IPS-11a (cell line): ENCODE results near the gene CDC45.
"Not testable (repeated sequence)": the region's sequence is repeated elsewhere in the genome, so short reads cannot be mapped to it uniquely, and the experiment has no call there.

Experiments
- H3K4me3 ChIP-seq: one replicate; pipeline ENCODE4 v1.5.1; 2013; ENCODE audit warnings: low read depth, low read length, control low read depth

The CDC45 gene, protein sequence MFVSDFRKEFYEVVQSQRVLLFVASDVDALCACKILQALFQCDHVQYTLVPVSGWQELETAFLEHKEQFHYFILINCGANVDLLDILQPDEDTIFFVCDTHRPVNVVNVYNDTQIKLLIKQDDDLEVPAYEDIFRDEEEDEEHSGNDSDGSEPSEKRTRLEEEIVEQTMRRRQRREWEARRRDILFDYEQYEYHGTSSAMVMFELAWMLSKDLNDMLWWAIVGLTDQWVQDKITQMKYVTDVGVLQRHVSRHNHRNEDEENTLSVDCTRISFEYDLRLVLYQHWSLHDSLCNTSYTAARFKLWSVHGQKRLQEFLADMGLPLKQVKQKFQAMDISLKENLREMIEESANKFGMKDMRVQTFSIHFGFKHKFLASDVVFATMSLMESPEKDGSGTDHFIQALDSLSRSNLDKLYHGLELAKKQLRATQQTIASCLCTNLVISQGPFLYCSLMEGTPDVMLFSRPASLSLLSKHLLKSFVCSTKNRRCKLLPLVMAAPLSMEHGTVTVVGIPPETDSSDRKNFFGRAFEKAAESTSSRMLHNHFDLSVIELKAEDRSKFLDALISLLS

DNA sequence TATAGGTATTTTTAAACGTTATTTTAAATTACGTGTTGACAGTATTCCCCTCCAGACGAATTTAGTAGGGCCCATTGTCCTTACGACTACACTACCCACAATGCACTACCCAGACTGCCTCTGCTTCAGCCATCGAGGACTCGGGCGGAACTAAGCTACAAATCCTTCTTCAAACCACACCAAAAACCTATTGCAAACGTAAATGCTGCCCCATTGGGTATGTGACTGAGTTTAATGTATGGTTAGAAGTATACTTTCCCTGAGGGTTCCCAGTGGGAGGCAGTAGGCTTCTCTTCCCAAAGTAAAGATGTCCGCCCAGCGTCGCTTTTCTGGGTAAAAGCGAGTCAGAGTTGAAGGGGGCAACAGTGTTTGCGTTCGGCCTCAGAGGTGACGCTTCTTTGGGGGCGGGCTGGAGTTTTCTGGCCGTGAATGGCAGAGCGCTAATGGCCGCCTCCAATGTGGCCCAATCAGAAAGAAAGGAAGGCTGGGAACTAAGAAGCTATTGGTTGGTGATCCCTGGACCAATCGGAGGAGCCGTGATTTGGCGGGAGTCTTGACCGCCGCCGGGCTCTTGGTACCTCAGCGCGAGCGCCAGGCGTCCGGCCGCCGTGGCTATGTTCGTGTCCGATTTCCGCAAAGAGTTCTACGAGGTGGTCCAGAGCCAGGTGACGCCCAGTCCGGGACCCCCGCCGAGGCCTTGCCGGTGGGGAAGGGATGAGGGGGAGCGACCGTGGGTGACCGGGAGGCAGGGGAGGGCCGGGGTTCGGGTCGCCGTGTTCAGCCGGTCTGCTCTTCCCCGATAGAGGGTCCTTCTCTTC, at the start of gene CDC45:
CDC45 (plus strand) TSS at position 566 of the 818 bp plus-strand sequence; CDS start at position 615, 49 bp downstream.
- H3K4me3 ChIP-seq, result peak within 1 kb of the TSS; percentile 90

DNA sequence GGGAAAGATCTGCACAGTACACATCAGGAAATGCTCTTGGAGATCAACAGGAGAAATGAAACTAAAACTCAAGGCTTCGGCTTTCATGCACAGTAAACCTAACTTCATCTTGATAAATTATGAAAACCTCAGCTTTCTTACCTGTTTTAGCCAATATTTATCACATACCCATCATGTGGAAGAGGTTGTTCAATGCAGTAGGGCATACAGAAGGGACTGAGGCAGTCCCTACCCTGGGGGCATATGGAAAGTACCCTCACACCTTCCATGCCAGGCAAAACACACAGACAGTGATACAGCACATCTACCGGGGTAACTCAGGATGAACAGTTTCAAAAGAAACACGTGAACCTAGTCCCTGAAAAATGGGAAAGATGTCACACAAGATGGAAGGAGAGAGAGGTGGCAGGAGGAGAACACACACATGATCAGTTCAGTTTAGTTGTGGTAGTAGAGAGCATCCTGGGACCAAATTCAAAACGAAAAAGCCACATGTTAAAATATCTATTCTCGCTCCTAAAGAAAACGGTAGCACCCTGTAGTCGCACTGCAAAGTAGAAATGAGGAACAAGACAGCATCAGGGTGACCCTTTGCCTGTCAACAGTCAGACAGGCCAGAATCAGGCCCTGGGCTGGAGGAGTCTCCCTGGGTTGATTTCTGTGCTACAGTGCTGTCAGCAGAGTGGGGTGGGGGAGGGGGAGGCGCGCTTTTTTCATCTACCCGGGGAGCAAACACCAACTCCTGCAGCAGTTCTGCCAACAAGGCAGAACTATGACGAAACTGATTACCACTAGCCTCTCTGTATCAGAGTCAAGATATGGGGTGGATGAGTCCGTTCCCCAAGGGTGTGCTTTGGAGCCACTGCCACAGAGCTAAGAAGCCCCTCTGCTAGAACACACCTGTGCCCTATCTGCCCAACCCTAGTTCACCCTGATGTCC, 49.5 kb upstream of the CDC45 start:
- H3K4me3 ChIP-seq, result peak overlapping the region; percentile 85

DNA sequence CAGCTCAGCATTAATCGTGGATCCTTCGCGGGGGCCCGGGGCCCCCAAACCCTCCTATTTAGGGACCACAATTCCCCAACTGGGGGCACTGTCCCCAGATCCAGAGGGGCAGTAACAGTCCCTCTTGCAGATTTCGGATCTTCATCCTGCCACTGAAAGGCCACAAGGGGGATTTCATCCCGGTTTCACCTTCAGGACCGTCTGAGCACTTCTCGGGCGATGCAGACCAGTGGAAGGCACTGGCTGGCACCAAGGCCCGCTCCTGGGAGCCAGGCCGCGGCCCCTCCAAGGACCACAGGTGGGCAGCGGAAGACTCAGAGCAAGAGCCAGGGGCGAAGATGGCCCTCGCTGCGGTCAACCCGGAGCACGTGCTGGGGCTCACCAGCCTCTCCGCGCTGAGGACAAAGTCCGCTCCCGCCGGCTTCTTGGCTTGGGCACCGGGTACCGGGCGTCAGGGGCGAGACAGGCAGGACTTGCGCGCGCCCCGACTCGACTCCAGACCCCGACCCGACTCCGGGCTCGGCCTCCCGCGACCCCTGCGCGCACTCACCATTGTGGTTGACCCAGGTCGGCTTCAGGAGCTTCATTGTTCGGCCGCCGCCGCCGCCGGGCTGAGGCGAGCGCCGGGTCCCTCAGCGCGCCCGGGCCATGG, 48.7 kb upstream of the CDC45 start:
- H3K4me3 ChIP-seq, result peak overlapping the region; percentile 85

DNA sequence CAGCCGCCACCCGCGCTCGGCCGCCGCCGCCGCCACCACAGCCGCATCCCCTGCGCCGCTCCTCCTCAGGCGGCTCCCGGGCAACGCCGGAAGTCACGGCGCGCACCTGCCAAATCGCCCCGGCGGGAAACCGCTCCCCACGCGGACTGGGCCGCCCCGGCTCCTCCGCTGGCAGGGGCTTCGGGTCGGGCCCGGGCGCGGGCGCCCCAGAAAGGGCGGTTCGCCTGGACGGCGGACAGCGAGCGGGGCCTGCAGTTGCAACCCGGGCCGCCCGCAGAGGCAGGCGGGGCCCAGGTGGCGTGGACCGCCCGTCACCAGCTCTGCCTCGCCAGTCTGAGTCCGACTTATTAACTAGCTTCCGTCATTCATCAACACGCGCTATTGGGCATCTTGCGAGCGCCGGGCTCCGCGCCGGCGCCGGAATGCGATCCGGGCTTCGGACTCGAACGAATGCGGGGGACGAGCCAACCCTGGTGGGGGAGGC, 48.0 kb upstream of the CDC45 start, which contains the start of gene HIRA:
HIRA (minus strand) TSS at position 85 of the 484 bp plus-strand sequence. CDS start 257 bp downstream, outside the sequence.
- H3K4me3 ChIP-seq, result peak within 1 kb of the TSS; percentile 88

DNA sequence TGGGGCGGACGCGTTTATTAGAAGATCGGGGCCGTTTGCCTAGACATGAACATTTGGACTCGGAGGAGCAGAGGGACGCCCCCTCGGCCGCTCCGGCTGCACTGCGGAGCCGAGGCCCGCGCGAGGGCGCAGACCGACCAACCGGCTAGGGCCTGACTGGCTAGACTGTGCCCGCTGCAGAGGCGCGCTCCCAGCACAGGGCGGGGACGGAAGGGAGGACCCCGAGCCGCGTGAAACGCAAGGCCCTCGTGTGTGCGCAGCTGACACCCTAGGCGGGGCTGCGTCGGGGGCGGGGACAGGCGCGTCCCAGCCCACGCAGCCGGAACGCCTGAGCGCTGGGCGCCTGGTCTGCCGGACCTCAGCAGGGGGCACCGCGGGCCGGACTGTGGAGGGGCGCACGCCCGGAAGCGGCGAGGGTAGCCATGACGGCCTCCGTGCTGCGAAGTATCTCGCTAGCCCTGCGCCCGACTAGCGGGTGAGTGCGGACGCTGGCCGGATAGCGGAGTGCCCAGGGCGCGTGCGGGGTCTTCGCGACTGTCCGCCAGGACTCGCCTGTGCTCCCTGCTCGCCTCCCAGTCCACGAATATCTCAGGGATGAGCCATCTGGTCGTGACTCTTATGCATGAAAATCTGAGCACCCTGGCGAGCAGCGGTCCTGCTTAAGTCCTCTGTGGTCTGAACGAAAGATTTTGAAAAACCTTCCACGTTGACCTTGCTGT, 47.4 kb upstream of the CDC45 start, which contains the start of gene MRPL40:
MRPL40 (plus strand) TSS at position 413 of the 719 bp plus-strand sequence; CDS start at position 423, 10 bp downstream.
- peak within 1 kb of the TSS; percentile 88 for H3K4me3 ChIP-seq

DNA sequence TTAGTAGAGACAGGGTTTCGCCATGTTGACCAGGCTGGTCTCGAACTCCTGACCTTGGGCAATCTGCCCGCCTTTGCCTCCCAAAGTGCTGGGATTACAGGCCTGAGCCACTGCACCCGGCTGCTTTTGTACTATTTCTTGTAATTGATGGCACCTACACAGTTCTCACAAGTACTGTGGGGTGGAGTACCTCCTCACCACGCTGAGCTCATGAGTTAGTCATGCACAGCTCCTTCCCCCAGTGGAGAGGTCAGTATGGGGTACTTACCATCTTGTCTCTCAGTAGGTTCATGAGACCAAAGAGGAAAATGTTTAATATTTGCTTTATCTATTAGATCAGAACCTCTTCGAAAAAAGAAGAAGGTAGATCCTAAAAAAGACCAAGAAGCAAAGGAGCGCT, 45.3 kb upstream of the CDC45 start:
- no peak overlapping the region for H3K4me3 ChIP-seq

DNA sequence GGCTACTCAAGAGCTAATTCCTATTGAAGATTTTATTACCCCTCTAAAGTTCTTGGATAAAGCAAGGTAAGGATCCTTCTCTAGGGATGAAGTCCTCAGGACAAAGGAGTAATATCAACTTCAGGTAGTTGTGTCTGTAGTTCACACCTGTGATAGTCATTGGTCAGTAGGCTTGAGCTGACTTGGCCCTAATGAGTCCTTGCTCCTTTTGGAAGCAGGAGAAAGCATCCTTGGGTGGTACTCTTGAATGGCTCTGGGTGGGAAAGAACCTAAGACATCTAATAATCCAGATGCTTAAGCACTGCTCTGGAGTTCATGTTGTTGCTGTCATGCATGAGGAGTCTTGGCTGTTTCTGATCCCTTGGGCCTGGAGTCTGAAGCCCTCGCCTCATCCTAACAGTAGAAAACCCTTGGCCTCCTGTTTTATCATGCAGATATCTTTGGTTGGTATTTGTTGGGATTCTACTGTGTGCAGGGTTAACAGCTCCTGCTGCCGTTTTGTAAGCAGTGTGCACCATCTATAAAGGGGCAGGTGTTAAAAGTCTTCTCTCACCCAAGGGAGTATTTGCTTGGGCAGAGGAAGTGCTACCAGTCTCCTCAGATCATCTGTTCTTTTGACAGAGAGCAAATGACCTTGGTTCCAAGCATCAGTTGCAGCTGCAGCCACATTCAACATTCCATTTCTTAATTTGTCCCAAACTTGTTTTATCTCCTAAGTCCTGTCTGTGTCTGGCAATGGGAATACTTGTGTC, 44.7 kb upstream of the CDC45 start:
- no peak overlapping the region for H3K4me3 ChIP-seq

DNA sequence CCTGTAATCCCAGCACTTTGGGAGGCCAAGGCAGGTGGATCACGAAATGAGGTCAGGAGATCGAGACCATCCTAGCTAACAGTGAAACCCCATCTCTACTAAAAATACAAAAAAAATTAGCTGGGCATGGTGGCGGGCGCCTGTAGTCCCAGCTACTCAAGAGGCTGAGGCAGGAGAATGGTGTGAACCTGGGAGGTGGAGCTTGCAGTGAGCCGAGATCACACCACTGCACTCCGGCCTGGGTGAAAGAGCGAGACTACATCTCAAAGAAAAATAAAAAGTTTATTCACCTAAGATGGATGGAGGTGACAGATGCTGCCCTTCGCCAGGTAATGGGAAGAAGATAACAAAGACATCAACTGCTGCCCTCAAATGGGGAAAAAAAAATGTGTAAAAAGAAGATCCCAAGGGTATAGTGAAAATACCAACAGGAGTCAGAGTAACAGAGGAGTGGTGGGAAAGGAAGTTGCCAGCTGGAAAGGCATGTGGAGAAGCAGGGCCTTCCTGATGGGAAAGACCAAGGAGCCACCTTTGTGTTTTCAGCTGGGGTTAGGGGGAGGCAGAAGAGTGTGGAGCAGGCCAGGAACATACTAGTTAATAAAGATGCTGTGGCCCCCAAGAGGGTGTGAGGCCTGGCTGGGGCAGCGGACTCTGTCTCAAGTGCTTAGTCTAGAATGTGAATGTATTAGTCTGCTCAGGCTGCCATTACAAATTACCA, 43.1 kb upstream of the CDC45 start:
- H3K4me3 ChIP-seq, result not testable (repeated sequence)

DNA sequence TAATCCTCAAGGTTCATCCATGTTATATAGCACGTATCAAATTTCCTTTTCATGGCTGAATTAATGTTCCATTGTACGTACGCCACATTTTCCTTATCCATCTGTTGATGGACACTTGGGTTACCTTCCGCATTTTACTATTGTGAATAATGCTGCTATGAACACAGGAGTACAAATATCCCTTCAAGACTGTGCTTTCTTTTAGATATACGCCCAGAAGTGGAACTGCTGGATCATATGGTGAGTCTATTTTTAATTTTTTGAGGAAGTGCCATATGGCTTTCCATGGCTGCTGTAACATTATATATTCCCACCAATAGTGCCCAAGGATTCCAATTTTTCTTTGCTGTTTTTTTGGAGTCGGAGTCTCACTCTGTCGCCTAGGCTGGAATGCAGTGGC, 41.4 kb upstream of the CDC45 start:
- H3K4me3 ChIP-seq, result no peak overlapping the region

DNA sequence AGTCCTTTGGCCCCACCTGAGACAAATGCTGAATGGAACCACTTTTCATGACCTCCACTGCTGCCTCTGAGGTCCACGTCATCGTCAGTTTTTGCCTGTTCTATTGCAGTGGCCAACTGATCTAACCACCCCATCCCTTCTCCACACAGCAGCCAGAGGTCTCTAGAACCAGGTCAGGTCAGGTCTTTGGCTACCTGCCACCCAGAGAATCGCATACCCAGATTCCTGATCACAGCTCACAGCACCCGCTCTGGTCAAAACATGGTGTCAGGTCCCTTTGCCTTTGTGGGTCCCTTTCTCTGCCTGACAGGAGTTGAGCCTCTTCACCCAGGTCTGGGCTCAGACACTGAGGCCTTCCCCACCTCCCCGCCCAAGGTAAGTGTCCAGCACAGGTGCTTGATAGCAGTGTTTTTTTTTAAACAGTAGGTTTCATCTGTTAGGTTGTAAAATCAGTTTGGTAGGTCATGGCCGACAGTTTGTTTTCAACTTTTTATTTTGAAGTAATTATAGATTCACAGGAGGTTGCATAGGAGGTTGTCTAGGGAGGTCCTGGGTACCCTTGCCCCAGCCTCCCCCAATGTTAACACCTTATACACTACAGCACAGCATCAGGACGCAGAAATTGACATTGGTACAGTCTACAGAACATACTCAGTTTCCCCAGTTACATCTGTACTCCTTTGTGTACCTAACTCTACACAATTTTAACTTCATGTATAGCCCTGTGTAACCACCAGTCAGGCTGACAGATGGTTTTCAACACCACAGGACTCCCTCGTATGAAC, 39.1 kb upstream of the CDC45 start:
- H3K4me3 ChIP-seq, result no peak overlapping the region

DNA sequence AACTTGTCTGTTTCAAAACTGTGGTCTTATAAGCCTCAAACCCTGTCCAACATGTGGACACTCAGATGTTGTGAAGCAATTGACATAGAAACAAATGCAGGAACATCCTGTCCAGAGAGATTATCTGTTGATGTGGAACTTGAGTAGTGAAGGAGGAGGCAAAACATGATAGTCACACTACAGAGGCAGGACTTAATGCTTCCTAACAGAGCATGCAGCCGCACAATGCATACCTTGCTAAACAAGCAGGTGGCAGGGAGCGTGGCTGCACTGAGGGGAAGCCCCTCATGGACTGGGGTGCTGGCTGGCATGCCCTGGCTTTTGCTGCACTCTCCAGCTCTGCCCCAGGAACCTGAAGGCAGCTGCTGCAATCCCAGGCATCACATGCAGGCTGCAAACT, 37.6 kb upstream of the CDC45 start:
- no peak overlapping the region for H3K4me3 ChIP-seq

DNA sequence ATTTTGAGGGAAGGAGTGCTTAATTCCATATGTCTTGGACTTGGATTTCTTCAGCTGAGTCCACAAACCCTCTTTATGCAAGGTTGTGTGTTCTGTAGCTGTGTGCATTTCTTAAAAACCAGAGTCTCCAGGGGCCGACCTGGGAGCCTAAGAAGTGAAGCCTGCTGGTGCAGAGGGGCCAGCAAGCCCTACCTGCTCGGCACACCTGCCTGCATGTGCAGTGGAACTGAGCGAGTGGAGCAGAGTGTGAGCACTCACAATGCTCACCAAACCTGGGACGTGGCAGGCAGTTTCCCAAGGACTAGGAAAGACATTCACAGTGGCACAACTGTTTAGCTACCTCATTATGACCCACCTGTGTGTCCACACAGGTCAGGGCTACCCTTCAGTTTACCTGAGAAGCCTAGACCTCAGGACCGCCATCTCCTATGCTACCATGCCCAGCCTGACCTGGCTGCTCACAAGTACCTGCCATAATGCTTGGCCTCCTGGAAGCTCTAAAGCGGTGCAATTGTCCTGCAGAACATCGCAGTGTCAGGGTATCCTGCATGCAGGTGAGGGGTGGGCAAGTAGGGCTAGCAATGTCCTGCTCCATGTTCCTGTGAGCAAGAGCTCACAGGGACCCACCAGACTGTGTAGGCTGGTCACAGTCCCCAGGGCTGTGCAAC, 36.0 kb upstream of the CDC45 start:
- H3K4me3 ChIP-seq, result no peak overlapping the region

DNA sequence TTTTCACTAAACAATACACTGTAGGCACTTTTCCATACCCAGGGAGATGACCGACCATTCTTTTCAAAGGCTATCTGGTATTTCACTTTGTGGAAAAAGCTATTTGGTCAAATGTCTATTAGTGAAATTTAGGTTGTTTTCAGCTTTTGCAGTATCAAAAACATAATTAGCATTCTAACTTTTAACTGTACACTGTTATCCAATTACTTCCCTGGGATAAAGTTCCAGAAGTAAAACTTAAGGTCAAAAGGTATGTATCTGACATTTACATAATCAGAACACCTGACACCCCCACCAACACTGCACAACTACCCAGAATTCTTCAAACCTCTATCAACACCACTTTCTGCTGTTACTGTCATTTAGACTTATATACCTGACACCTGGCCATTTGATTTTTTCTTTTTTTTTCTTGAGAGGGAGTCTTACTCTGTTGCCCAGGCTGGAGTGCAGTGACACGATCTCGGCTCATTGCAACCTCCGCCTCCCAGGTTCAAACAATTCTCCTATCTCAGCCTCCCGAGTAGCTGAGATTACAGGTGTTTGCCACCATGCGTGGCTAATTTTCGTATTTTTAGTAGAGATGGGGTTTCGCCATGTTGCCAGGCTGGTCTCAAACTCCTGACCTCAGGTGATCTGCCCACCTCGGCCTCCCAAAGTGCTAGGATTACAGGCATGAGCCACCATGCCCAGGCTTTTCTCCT, 34.3 kb upstream of the CDC45 start:
- H3K4me3 ChIP-seq, result not testable (repeated sequence)

DNA sequence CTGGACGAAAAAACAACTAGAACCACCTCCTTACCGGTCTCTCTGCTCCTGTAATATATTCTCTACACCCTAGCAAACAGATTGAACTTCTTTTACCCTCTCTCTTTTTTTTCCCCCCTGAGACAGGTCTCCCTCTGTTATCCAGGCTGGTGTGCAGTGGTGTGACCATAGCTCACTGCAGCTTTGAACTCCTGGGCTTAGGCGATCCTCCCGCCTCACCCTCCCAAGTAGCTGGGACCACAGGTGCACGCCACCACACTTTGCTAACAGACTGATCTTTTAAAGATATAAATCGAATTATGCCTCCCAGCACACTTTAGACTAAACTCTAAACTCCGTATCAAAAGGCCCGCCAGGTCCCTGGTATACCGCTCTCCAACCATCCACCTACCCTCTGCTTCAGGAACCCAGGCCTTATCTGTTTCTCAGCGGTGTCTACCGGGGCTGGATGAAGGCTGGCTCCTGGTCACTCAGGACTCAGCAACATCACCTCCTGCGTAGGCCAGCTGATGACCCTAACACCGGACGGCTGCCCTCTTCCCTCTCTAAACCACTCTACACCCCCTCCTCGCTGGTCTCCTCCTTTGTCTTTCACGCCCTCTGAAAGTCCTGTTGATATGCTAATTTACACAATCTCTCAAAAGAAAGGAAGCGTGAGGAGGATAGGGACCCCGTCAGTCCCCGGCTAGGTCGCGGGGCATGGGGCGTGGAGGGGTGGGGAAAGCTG, 33.0 kb upstream of the CDC45 start:
- peak overlapping the region; percentile 65 for H3K4me3 ChIP-seq
